ENCODE measurements around the gene POLRMT. TPM values are rescaled to one million over a fixed set of nuclear protein-coding genes. Genes with fewer than 3 reads are reported as not detected.
A peak's percentile ranks its signal among the peaks of the same experiment; 100 is the strongest.

The POLRMT gene
- total RNA-seq, 1 experiment from 2014 or later: 30.4 TPM

DNA sequence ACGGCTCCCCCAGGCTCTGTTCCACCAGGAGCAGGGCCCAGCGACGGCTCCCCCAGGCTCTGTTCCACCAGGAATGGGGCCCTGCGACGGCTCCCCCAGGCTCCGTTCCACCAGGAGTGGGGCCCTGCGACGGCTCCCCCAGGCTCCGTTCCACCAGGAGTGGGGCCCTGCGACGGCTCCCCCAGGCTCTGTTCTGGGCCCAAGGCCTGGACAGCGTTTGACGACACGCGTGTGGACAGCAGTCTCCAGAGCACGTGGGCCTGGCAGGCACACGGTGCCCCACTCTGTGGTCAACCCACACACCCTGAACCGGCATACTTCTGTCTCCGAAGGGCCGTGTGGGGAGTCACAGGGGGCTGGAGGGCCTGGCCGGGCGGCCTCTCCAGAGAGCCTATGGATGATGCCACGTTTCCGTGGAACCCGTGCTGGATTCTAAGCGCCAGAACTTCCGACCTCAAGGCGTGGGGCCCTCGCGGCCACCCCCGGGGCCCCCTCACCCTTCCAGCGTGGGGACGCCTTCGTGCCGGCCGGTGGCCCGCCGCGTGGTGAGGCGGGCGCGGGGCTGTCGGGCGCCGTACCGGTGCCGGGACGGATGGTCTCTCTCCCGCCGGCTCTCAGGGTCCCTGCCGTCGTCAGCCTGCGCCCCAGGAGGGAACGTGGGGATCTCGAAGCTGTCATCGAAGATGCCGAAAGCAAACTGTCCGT lies 17.9 kb upstream of the POLRMT start:
- in situ Hi-C loops (cut with HindIII; ENCODE audit: low pct_unique_long_range_greater_than_20kb, low sequenced_read_pairs): no loop called here
- DNase-seq (ENCODE audit: low read depth): no peak

GRCh38 chr19:650121-650520 lies 16.8 kb upstream of the POLRMT start:
- in situ Hi-C loops (cut with HindIII; ENCODE audit: low pct_unique_long_range_greater_than_20kb, low sequenced_read_pairs): no loop called here
- DNase-seq (ENCODE audit: low read depth): no peak

DNA sequence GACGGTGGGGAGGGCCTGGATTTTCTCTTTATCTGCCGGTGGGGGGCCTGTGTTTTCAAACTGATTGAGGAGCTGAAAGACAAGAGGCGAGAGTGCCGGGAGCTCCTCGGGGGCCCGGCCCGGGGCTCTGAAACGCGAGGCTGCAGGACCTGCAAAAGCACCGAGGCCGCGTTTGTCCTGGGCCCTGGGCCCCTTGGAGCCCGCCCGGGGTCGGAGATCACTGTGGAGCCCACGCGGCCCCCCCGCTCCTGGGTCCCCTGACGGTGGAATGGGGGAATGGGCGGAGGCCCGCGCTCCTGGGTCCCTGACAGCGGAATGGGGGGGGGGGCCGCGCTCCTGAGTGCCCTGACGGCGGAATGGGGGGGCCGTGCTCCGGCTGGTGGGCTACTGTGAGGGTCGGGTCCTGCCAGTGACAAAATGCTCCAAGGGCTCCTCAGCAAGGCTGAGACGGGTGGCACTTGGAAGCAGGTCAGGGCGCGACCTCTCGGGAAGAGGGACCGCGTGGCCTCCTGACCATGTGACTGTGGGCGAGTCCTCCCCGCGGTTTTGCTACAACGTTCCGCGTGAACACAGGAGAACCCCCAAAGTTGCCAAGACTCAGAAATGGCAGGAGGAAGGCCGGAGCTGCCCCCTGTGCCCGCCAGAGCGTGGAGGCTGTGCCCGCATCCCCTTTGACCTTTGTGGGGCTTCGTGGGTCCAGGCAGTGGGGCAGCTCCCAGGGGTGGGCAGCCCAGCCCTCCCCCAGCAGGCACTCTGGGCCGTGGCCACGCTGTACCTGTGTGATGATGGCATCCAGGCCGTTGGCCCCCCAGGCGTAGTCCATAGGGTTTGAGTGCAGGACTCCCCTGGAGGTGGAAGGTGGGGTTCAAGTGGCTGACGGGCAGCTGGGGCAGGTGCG lies 15.8 kb upstream of the POLRMT start:
- in situ Hi-C loops (cut with HindIII; ENCODE audit: low pct_unique_long_range_greater_than_20kb, low sequenced_read_pairs): no loop called here
- DNase-seq (ENCODE audit: low read depth): no peak

- no peak for DNase-seq (ENCODE audit: low read depth)
- in situ Hi-C loops (cut with HindIII; ENCODE audit: low pct_unique_long_range_greater_than_20kb, low sequenced_read_pairs): no loop called here
Measured at GRCh38 chr19:648305-648704, 15.0 kb upstream of the POLRMT start.

GRCh38 chr19:647566-648284 lies 14.4 kb upstream of the POLRMT start:
- in situ Hi-C loops (cut with HindIII; ENCODE audit: low pct_unique_long_range_greater_than_20kb, low sequenced_read_pairs): no loop called here
- DNase-seq (ENCODE audit: low read depth): no peak

DNA sequence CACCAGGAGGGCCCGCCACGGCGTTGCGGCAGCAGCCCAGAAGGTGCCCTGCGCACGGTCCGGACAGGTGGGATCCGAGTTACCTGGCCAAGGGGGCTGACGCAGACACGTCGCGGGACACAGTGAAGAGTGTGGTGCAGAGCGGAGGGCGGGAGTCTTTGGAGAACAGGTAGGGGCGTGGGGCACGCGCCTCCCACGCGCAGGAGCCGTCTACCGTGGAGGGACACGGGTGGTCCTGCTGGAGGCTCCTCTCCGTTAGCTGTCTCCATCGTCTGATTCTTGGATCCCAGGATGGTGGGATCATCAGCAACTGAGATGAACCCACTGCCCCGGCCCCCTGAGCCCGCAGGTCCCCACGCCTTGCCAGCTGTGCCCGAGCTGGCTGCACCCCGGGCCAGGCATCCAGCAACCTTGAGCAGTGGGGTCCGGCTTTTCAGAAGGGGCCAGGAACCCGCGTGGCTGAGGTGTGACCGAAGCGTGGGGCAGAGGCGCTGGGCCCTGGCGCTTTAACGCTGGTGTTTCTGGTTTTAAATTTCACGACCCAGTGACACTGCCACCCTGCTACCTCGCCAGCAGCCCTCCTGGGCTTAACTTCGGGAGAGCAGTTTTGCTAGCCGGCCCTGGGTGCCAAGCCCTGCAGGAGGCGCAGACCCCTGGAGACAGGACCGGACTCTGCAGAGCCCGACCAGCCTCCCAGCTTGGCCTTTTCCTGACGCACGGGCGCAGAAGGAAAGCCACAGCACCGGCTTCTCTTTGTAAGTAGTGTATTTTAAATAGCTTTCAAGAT lies 13.6 kb upstream of the POLRMT start:
- in situ Hi-C loops (cut with HindIII; ENCODE audit: low pct_unique_long_range_greater_than_20kb, low sequenced_read_pairs): no loop called here

GRCh38 chr19:645912-646778 lies 12.8 kb upstream of the POLRMT start:
- in situ Hi-C loops (cut with HindIII; ENCODE audit: low pct_unique_long_range_greater_than_20kb, low sequenced_read_pairs): no loop called here

More for the DNA sequence above, 13.6 kb upstream of the POLRMT start:
- DNase-seq (ENCODE audit: low read depth): no peak

GRCh38 chr19:644789-645188 lies 11.5 kb upstream of the POLRMT start:
- in situ Hi-C loops (cut with HindIII; ENCODE audit: low pct_unique_long_range_greater_than_20kb, low sequenced_read_pairs): no loop called here
- DNase-seq (ENCODE audit: low read depth): no peak

More at GRCh38 chr19:645912-646778, 12.8 kb upstream of the POLRMT start:
- DNase-seq (ENCODE audit: low read depth): no peak

DNA sequence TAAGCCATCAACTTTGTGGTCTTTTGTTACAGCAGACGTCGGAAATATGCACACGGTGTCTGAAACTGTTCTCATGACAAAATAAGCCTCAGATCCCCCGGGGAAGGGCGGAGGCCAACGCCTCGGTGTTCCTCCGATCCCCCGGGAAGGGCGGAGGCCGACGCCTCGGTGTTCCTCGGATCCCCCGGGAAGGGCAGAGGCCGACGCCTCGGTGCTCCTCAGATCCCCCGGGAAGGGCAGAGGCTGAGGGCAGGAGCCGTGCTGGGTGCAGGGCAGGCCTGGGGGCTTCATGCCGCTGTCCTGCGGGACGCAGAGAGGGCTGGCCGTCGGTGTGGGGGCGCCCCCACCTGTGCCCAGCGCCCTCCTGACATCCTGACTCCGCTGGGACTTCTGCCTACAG lies 11.0 kb upstream of the POLRMT start:
- in situ Hi-C loops (cut with HindIII; ENCODE audit: low pct_unique_long_range_greater_than_20kb, low sequenced_read_pairs): no loop called here
- DNase-seq (ENCODE audit: low read depth): no peak

- in situ Hi-C loops (cut with HindIII; ENCODE audit: low pct_unique_long_range_greater_than_20kb, low sequenced_read_pairs): no loop called here
- DNase-seq (ENCODE audit: low read depth): no peak
Measured at GRCh38 chr19:643736-644135, 10.4 kb upstream of the POLRMT start.

GRCh38 chr19:642767-643727 lies 9.7 kb upstream of the POLRMT start:
- in situ Hi-C loops (cut with HindIII; ENCODE audit: low pct_unique_long_range_greater_than_20kb, low sequenced_read_pairs): no loop called here
- DNase-seq (ENCODE audit: low read depth): no peak

- in situ Hi-C loops (cut with HindIII; ENCODE audit: low pct_unique_long_range_greater_than_20kb, low sequenced_read_pairs): no loop called here
- DNase-seq (ENCODE audit: low read depth): no peak
Measured at GRCh38 chr19:641702-642101, 8.4 kb upstream of the POLRMT start.

- in situ Hi-C loops (cut with HindIII; ENCODE audit: low pct_unique_long_range_greater_than_20kb, low sequenced_read_pairs): no loop called here
- no peak for DNase-seq (ENCODE audit: low read depth)
Measured at GRCh38 chr19:640606-641189, 7.4 kb upstream of the POLRMT start.

- in situ Hi-C loops (cut with HindIII; ENCODE audit: low pct_unique_long_range_greater_than_20kb, low sequenced_read_pairs): no loop called here
- DNase-seq (ENCODE audit: low read depth): no peak
Measured at GRCh38 chr19:640161-640558, 6.8 kb upstream of the POLRMT start.

GRCh38 chr19:639253-640160 lies 6.2 kb upstream of the POLRMT start, which contains the start of gene FGF22:
Gene FGF22, plus strand, starts transcription at chr19:639879. Its CDS starts 47 bp downstream, at chr19:639926.
- in situ Hi-C loops (cut with HindIII; ENCODE audit: low pct_unique_long_range_greater_than_20kb, low sequenced_read_pairs): no loop called here
- peak; percentile 64 for DNase-seq (ENCODE audit: low read depth)

Measured in Caki2 (cell line).